Activated CD4-positive, alpha-beta memory T cell treated with anti-CD3 and anti-CD28 coated beads for 36 hours (primary cell): ENCODE results near the gene RAP2A. TPM values are rescaled to one million over a fixed set of nuclear protein-coding genes. Genes with fewer than 3 reads are reported as not detected.
A peak's percentile ranks its signal among the peaks of the same experiment; 100 is the strongest.

ENCODE experiments used
- CTCF ChIA-PET: fragments of 350-600 bp; sonication (Branson Sonifier 250); formaldehyde crosslinking; loops from one replicate; lab custom pipeline; 2021; ENCODE audit warnings: antibody characterized with exemption, inconsistent platforms; lab: Charles Lee
- POLR2A ChIA-PET: fragments of 350-600 bp; sonication (Branson Sonifier 250); formaldehyde crosslinking; loops from one replicate; lab custom pipeline; 2021; ENCODE audit warnings: antibody characterized with exemption; lab: Charles Lee
- DNase-seq: peaks from one replicate; pipeline ENCODE4 v3.0.0-alpha.2; 2020
- H3K27ac Mint-ChIP-seq: one replicate; pipeline ENCODE4 v1.8.0; 2021; ENCODE audit warnings: mixed read lengths
- H3K27me3 Mint-ChIP-seq: one replicate; pipeline ENCODE4 v1.8.0; 2021; ENCODE audit warnings: mixed read lengths
- H3K36me3 Mint-ChIP-seq: one replicate; pipeline ENCODE4 v1.8.0; 2021; ENCODE audit warnings: mixed read lengths
- H3K4me1 Mint-ChIP-seq: one replicate; pipeline ENCODE4 v1.8.0; 2021; ENCODE audit warnings: low read depth, mixed read lengths
- H3K4me3 Mint-ChIP-seq: one replicate; pipeline ENCODE4 v1.8.0; 2021; ENCODE audit warnings: mild to moderate bottlenecking, mixed read lengths
- H3K9me3 Mint-ChIP-seq: one replicate; pipeline ENCODE4 v1.8.0; 2021; ENCODE audit warnings: mixed read lengths
- intact Hi-C: fragments of 100-400 bp; cut with micrococcal nuclease; formaldehyde crosslinking; loops from one replicate; pipeline ENCODE4 v1.15.1; 2023
- total RNA-seq, 2 experiments: library from RNA; stranded (reverse); gene quantifications; one replicate each; pipeline ENCODE4 v1.2.3, GENCODE V29; 2021

RAP2A gene
- total RNA-seq, 2 experiments from 2014 or later, result 13.7 to 15.4 TPM

GRCh38 chr13:97459215-97459777, 25.3 kb downstream of the RAP2A start:
- peaks cover 10% of the 10 kb centered on the region for H3K9me3 Mint-ChIP-seq
- peak overlapping the region; percentile 2 for H3K27ac Mint-ChIP-seq
- H3K36me3 Mint-ChIP-seq, result peaks cover 17% of the 10 kb centered on the region
- intact Hi-C loops, result loop anchor here (1.0 kb wide), 1 partner anchor 26 kb away; no protein-coding TSS in a partner anchor
- no peak overlapping the region for H3K4me3 Mint-ChIP-seq
- POLR2A ChIA-PET, result interaction anchor here (1.0 kb wide), 1 partner anchor 26 kb away, joined by 3 read pairs; the partner anchor contains the start of gene RAP2A
- no peak for DNase-seq
- peaks cover 28% of the 10 kb centered on the region for H3K4me1 Mint-ChIP-seq
- CTCF ChIA-PET, result interaction anchor here (0.8 kb wide), 1 partner anchor 397 kb away, joined by 3 read pairs; no protein-coding TSS in a partner anchor
- H3K27me3 Mint-ChIP-seq, result no peaks in the 10 kb centered on the region

DNA sequence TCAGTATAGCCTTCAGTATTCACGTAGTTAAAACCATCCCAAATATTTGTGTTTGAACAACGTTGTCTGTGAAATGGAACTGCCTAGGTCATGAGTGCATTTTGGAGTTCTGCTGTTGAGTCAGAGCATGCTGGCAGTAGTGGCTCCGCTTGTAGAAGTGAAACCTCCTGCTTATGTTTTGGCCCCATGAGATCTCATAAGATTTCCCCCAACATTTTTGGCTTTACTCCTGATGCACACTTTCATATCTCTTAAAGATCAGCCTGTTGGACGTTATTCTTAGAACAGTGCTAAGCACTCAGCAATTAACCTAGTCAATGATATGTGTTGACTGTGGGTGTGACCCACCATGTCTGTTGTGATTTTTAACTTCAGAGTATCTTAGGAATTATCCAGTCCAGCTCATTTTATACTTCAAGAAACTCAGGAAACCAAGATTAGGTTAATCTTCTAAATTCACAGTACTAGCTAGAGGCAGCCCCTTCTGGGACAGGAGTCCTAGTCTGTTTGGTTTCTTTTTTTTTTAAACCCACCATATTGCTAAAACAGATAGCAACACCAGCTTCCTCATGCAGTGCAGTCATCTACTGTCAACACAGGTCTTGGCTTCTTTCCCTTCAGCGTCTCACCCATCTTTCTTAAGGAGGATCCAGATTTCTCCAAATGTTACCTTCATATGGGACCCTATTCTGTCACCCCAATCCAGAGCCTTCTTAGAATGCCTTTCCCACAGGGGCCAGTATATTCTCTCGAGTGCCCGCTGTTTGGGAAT, 26.2 kb downstream of the RAP2A start:
- peaks cover 4% of the 10 kb centered on the region for H3K9me3 Mint-ChIP-seq
- ChIA-PET POLR2A (interaction anchor here (1.0 kb wide), 1 partner anchor 26 kb away, joined by 3 read pairs; the partner anchor contains the start of gene RAP2A), CTCF (no interaction called here)
- H3K27me3 Mint-ChIP-seq, result no peaks in the 10 kb centered on the region
- H3K36me3 Mint-ChIP-seq, result peaks cover 20% of the 10 kb centered on the region
- intact Hi-C loops, result no loop called here
- no peak for DNase-seq
- H3K4me3 Mint-ChIP-seq, result no peak overlapping the region
- H3K4me1 Mint-ChIP-seq, result peaks cover 28% of the 10 kb centered on the region
- no peak overlapping the region for H3K27ac Mint-ChIP-seq

GRCh38 chr13:97460853-97461252, 26.9 kb downstream of the RAP2A start:
- no peak for DNase-seq
- CTCF ChIA-PET, result no interaction called here
- POLR2A ChIA-PET, result no interaction called here
- H3K4me3 Mint-ChIP-seq, result no peak overlapping the region
- no peaks in the 10 kb centered on the region for H3K9me3 Mint-ChIP-seq
- intact Hi-C loops, result no loop called here
- no peaks in the 10 kb centered on the region for H3K27me3 Mint-ChIP-seq
- peaks cover 14% of the 10 kb centered on the region for H3K36me3 Mint-ChIP-seq
- peaks cover 28% of the 10 kb centered on the region for H3K4me1 Mint-ChIP-seq
- no peak overlapping the region for H3K27ac Mint-ChIP-seq

GRCh38 chr13:97464561-97464960, 30.6 kb downstream of the RAP2A start:
- POLR2A ChIA-PET, result no interaction called here
- Mint-ChIP-seq H3K27me3 (no peaks in the 10 kb centered on the region), H3K36me3 (peaks cover 11% of the 10 kb centered on the region), H3K27ac (no peak overlapping the region), H3K4me1 (peaks cover 18% of the 10 kb centered on the region), H3K9me3 (no peaks in the 10 kb centered on the region), H3K4me3 (no peak overlapping the region)
- no peak for DNase-seq
- CTCF ChIA-PET, result no interaction called here
- intact Hi-C loops, result no loop called here

DNA sequence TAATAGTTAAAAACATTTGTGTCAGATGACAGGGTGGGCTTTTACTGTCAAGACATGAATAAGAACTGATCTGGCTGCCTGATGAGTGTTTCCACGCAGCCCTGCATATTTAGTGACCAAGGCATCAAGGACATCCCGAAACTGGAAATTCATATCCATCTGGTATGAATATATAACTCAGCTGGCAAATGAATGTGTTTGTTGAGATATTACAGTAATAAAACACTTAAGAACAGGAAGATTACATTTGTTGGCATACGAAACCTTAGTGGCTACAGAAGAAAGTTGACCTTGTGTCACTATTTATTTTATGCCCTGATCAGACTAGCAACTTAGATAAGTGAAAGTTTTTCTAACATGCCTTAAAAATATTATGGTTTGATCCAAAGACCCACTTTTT, 32.8 kb downstream of the RAP2A start:
- Mint-ChIP-seq H3K4me1 (no peaks in the 10 kb centered on the region), H3K27me3 (no peaks in the 10 kb centered on the region), H3K27ac (no peak overlapping the region), H3K36me3 (peaks cover 11% of the 10 kb centered on the region), H3K4me3 (no peak overlapping the region), H3K9me3 (no peaks in the 10 kb centered on the region)
- CTCF ChIA-PET, result interaction anchor here (1.6 kb wide), 1 partner anchor 357 kb away, joined by 3 read pairs; no protein-coding TSS in a partner anchor
- no peak for DNase-seq
- POLR2A ChIA-PET, result interaction anchor here (0.6 kb wide), 1 partner anchor 41 kb away, joined by 3 read pairs; no protein-coding TSS in a partner anchor
- intact Hi-C loops, result no loop called here

GRCh38 chr13:97468331-97468730, 34.4 kb downstream of the RAP2A start:
- Mint-ChIP-seq H3K27me3 (no peaks in the 10 kb centered on the region), H3K4me1 (no peaks in the 10 kb centered on the region), H3K27ac (no peak overlapping the region), H3K36me3 (peaks cover 11% of the 10 kb centered on the region), H3K4me3 (no peak overlapping the region), H3K9me3 (no peaks in the 10 kb centered on the region)
- ChIA-PET POLR2A (no interaction called here), CTCF (no interaction called here)
- DNase-seq, result no peak
- intact Hi-C loops, result no loop called here

GRCh38 chr13:97471711-97472110, 37.7 kb downstream of the RAP2A start:
- Mint-ChIP-seq H3K9me3 (no peaks in the 10 kb centered on the region), H3K27me3 (no peaks in the 10 kb centered on the region), H3K4me1 (no peaks in the 10 kb centered on the region), H3K36me3 (peaks cover under 1% of the 10 kb centered on the region), H3K27ac (no peak overlapping the region), H3K4me3 (no peak overlapping the region)
- ChIA-PET POLR2A (no interaction called here), CTCF (interaction anchor here (0.6 kb wide), 1 partner anchor 690 kb away, joined by 3 read pairs; no protein-coding TSS in a partner anchor)
- DNase-seq, result no peak
- intact Hi-C loops, result no loop called here

DNA sequence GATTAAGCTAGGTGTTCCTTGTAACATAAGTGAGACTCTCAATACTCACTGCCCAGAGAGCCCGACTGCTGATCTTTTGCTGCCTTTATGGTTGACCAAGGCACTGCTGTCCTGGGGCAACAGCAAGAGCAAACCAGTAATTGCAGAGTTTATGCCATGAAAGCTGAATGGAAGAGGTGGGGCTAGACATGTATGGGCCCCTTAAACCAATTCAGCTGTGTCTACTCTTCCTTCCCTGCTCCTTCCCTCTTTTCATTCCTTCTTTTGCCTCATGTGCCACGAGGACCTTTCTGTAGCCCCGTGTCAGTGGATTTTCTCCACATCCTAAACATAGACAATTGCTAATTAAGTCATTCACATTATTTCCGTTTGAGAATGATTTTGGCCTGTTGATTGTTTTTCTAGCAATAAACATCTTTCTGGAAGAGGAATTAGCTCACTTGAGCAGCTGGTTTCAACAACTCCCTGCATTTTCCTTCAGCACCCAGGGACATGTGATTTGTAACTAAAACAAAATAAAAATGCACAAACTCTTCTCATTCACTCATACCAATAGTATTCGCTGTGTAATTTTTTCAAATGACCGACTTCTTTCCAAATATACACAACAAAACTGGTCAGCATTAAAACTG, 40.5 kb downstream of the RAP2A start:
- Mint-ChIP-seq H3K27ac (no peak overlapping the region), H3K9me3 (no peaks in the 10 kb centered on the region), H3K27me3 (peaks cover 3% of the 10 kb centered on the region), H3K36me3 (no peaks in the 10 kb centered on the region), H3K4me3 (no peak overlapping the region), H3K4me1 (no peaks in the 10 kb centered on the region)
- DNase-seq, result no peak
- ChIA-PET POLR2A (no interaction called here), CTCF (no interaction called here)
- intact Hi-C loops, result no loop called here

DNA sequence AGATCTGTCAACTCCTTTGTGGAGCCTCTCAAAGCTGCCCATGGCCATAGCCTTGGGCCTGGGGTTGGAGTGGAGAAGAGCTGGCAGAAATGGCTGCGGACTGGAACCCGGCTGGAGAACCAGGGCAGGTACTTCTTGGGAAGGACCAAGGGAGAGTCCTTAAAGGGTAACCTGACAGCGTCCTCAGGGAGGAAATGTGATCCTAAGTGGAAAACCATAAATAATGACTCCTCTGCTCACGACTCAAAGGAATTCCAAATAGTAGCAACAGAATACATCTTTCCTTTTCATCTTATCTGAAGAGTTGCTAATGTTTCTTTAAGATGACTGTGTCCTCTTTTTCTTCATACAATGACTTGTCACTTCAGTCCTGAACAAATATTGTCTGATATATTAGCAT, 41.0 kb downstream of the RAP2A start:
- Mint-ChIP-seq H3K4me1 (no peaks in the 10 kb centered on the region), H3K27ac (no peak overlapping the region), H3K36me3 (no peaks in the 10 kb centered on the region), H3K9me3 (no peaks in the 10 kb centered on the region), H3K4me3 (no peak overlapping the region), H3K27me3 (peaks cover 3% of the 10 kb centered on the region)
- intact Hi-C loops, result no loop called here
- CTCF ChIA-PET, result no interaction called here
- POLR2A ChIA-PET, result no interaction called here
- no peak for DNase-seq

- Mint-ChIP-seq H3K36me3 (no peaks in the 10 kb centered on the region), H3K9me3 (no peaks in the 10 kb centered on the region), H3K27me3 (peaks cover 3% of the 10 kb centered on the region), H3K4me1 (no peaks in the 10 kb centered on the region), H3K27ac (no peak overlapping the region), H3K4me3 (no peak overlapping the region)
- POLR2A ChIA-PET, result no interaction called here
- DNase-seq, result no peak
- CTCF ChIA-PET, result no interaction called here
- intact Hi-C loops, result no loop called here
Measured at GRCh38 chr13:97477844-97478243, 43.9 kb downstream of the RAP2A start.

GRCh38 chr13:97478247-97478646, 44.3 kb downstream of the RAP2A start:
- CTCF ChIA-PET, result no interaction called here
- POLR2A ChIA-PET, result no interaction called here
- no peaks in the 10 kb centered on the region for H3K4me1 Mint-ChIP-seq
- no peak for DNase-seq
- no peaks in the 10 kb centered on the region for H3K36me3 Mint-ChIP-seq
- intact Hi-C loops, result no loop called here
- H3K4me3 Mint-ChIP-seq, result no peak overlapping the region
- no peak overlapping the region for H3K27ac Mint-ChIP-seq
- no peaks in the 10 kb centered on the region for H3K9me3 Mint-ChIP-seq
- H3K27me3 Mint-ChIP-seq, result peaks cover 3% of the 10 kb centered on the region

DNA sequence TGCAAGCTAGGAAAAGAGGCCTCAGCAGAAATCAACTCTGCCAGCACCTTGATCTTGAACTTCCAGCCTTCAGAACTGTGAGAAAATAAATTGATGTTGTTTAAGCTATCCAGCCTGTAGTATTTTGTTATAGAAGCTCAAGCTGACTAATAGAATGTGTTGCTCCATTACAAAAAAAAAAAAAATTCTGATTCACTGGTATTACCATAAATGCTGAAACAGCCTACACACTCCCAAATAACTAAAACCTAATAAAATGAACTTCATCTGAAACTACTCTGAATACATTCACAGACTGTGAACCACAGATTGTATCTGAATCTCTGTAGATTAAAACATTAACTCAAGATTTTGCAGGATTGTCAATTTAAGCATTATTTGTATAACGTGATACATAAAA, 49.5 kb downstream of the RAP2A start:
- H3K4me3 Mint-ChIP-seq, result no peak overlapping the region
- CTCF ChIA-PET, result no interaction called here
- intact Hi-C loops, result no loop called here
- POLR2A ChIA-PET, result no interaction called here
- no peak overlapping the region for H3K27ac Mint-ChIP-seq
- no peaks in the 10 kb centered on the region for H3K27me3 Mint-ChIP-seq
- H3K4me1 Mint-ChIP-seq, result no peaks in the 10 kb centered on the region
- no peaks in the 10 kb centered on the region for H3K36me3 Mint-ChIP-seq
- H3K9me3 Mint-ChIP-seq, result no peaks in the 10 kb centered on the region
- no peak for DNase-seq
